ENCODE measurements around the gene SNX22.
"Not testable (repeated sequence)": the region's sequence is repeated elsewhere in the genome, so short reads cannot be mapped to it uniquely, and the experiment has no call there.

Gene SNX22

DNA sequence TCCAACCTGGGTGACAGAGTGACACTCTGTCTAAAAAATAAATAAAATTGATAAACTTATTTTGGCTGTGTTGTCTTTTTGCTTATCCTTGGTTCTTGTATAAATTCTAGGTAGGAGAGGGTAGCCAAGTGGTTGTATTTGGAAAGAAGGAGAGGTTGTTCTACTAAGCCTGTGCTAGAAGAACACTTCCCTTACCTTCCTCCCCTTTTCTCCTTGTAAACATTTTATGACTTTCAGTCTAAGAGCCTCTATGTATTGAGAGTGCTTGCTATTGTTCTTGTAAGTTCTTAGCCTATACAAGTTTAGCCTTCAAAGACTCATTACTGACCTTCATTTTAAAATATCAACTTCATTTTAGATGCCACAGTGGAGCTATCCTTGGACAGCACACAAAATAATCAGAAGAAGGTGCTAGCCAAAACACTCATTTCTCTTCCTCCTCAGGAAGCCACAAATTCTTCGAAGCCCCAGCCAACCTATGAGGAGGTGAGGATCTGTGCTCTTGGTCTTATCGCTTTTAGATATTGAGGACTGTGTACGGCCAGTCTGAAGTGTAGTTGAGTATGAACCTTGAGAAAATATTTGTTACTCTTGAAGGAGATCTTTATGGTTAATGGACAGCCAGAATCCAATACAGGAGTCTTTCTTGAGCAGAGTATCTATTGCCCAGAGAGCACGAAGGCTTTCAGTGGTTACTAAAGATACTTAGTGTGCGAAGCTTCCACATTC lies 33.6 kb upstream of the SNX22 start:
- H3K9me3 ChIP-seq (ENCODE audit: insufficient read depth, low read length), result no peaks in the 10 kb centered on the region
- no peaks in the 10 kb centered on the region for H4K20me1 ChIP-seq (ENCODE audit: insufficient read depth, low read length)
- H3K36me3 ChIP-seq (replicated peaks; ENCODE audit: low read depth, low read length), result peaks cover 51% of the 10 kb centered on the region
- H3K4me1 ChIP-seq (ENCODE audit: low read length), result no peaks in the 10 kb centered on the region
- TF ChIP-seq, protein P1, sequence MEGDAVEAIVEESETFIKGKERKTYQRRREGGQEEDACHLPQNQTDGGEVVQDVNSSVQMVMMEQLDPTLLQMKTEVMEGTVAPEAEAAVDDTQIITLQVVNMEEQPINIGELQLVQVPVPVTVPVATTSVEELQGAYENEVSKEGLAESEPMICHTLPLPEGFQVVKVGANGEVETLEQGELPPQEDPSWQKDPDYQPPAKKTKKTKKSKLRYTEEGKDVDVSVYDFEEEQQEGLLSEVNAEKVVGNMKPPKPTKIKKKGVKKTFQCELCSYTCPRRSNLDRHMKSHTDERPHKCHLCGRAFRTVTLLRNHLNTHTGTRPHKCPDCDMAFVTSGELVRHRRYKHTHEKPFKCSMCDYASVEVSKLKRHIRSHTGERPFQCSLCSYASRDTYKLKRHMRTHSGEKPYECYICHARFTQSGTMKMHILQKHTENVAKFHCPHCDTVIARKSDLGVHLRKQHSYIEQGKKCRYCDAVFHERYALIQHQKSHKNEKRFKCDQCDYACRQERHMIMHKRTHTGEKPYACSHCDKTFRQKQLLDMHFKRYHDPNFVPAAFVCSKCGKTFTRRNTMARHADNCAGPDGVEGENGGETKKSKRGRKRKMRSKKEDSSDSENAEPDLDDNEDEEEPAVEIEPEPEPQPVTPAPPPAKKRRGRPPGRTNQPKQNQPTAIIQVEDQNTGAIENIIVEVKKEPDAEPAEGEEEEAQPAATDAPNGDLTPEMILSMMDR (IDR thresholded peaks at IDR 0.05; ENCODE audit: low read depth, low read length), result no peak
- TF ChIP-seq EZH2phosphoT487 (IDR thresholded peaks at IDR 0.05; ENCODE audit: low read depth), result no peak
- no peaks in the 10 kb centered on the region for H3K79me2 ChIP-seq (ENCODE audit: low read length)
- H3K27me3 ChIP-seq (ENCODE audit: low read depth, low read length), result no peaks in the 10 kb centered on the region
- H2AFZ ChIP-seq (ENCODE audit: low read depth, low read length), result no peak overlapping the region
- no peak overlapping the region for H3K4me3 ChIP-seq (ENCODE audit: low read length)
- no peak overlapping the region for H3K9ac ChIP-seq (ENCODE audit: low read length)
- no peak overlapping the region for H3K4me2 ChIP-seq (ENCODE audit: low read length)
- no peak overlapping the region for H3K27ac ChIP-seq (ENCODE audit: low read length)

DNA sequence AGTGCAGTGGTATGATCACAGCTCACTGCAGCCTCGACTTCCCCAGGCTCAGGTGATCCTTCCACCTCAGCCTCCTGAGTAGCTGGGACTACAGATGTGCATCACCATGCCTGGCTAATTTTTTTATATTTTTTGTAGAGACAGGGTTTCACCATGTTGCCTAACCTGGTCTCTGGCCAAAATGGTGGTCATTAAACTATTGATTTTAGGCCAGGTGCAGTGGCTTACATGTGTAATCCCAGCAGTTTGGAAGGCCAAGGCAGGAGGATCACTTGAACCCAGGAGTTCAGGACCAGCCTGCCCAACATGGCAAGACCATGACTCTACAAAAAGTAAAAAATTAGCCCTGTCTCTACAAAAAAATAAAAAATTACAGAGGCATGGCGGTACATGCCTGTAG lies 31.2 kb upstream of the SNX22 start:
- H3K36me3 ChIP-seq (replicated peaks; ENCODE audit: low read depth, low read length), result peaks cover 50% of the 10 kb centered on the region
- not testable (repeated sequence) for H4K20me1 ChIP-seq (ENCODE audit: insufficient read depth, low read length)

DNA sequence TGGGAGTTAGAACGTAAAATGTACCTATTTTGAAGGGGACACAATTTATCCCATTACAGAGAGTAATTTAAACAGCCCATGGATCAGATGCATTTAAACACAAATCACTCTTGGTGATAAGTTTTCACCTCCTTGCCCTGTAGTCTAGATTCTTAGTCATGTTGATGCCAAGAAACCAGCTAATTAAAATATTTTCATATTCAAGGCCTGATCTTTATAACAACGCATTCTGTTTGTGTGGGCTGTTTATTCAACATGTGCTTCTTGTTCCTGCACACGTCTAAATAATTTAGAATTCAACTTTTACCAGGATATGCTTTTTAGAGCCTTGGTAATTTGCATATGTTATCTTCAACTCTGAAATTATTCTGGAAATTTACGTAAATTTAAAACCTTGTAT lies 29.9 kb upstream of the SNX22 start:
- Histone ChIP-seq H3K36me3 (replicated peaks; ENCODE audit: low read depth, low read length) (peaks cover 49% of the 10 kb centered on the region), H3K9me3 (ENCODE audit: insufficient read depth, low read length) (no peaks in the 10 kb centered on the region), H3K4me2 (ENCODE audit: low read length) (no peak overlapping the region), H3K9ac (ENCODE audit: low read length) (no peak overlapping the region), H4K20me1 (ENCODE audit: insufficient read depth, low read length) (no peaks in the 10 kb centered on the region), H3K27ac (ENCODE audit: low read length) (no peak overlapping the region), H3K4me1 (ENCODE audit: low read length) (no peaks in the 10 kb centered on the region), H3K27me3 (ENCODE audit: low read depth, low read length) (no peaks in the 10 kb centered on the region), H2AFZ (ENCODE audit: low read depth, low read length) (no peak overlapping the region), H3K79me2 (ENCODE audit: low read length) (no peaks in the 10 kb centered on the region), H3K4me3 (ENCODE audit: low read length) (no peak overlapping the region)
- no peak for TF ChIP-seq EZH2phosphoT487 (IDR thresholded peaks at IDR 0.05; ENCODE audit: low read depth)

More for the DNA sequence above, 31.2 kb upstream of the SNX22 start:
- H3K4me1 ChIP-seq (ENCODE audit: low read length); H3K79me2 ChIP-seq (ENCODE audit: low read length); H3K27me3 ChIP-seq (ENCODE audit: low read depth, low read length); H2AFZ ChIP-seq (ENCODE audit: low read depth, low read length); H3K4me2 ChIP-seq (ENCODE audit: low read length); H3K4me3 ChIP-seq (ENCODE audit: low read length); H3K9ac ChIP-seq (ENCODE audit: low read length); H3K9me3 ChIP-seq (ENCODE audit: insufficient read depth, low read length); H3K27ac ChIP-seq (ENCODE audit: low read length): not testable (repeated sequence)

DNA sequence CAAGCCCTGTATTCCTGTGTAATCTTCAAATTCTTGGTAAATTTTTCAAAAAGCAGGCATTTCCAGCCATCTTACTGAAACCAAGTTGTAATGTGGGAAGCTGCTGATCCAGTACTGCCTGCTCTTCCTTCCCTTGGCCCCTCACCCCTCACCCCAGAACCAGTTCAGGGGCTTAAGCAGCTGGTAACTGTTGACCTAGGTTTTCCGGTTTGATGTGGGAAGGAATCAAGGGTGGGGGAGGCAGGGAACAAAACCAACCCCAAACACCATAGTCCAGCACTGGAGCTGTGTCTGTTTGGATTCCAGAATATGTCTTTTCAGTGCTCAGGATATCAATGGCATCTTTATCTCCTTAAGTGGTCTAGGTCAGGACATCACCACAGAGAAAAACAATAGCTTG lies 29.1 kb upstream of the SNX22 start:
- H3K4me1 ChIP-seq (ENCODE audit: low read length), result no peaks in the 10 kb centered on the region
- no peak overlapping the region for H3K4me2 ChIP-seq (ENCODE audit: low read length)
- no peak overlapping the region for H3K9ac ChIP-seq (ENCODE audit: low read length)
- no peaks in the 10 kb centered on the region for H3K27me3 ChIP-seq (ENCODE audit: low read depth, low read length)
- H4K20me1 ChIP-seq (ENCODE audit: insufficient read depth, low read length), result no peaks in the 10 kb centered on the region
- no peaks in the 10 kb centered on the region for H3K9me3 ChIP-seq (ENCODE audit: insufficient read depth, low read length)
- no peaks in the 10 kb centered on the region for H3K79me2 ChIP-seq (ENCODE audit: low read length)
- TF ChIP-seq, protein P1 (IDR thresholded peaks at IDR 0.05; ENCODE audit: low read depth, low read length), result no peak
- no peak for TF ChIP-seq EZH2phosphoT487 (IDR thresholded peaks at IDR 0.05; ENCODE audit: low read depth)
- no peak overlapping the region for H3K27ac ChIP-seq (ENCODE audit: low read length)
- peaks cover 50% of the 10 kb centered on the region for H3K36me3 ChIP-seq (replicated peaks; ENCODE audit: low read depth, low read length)
- H2AFZ ChIP-seq (ENCODE audit: low read depth, low read length), result no peak overlapping the region
- H3K4me3 ChIP-seq (ENCODE audit: low read length), result no peak overlapping the region

DNA sequence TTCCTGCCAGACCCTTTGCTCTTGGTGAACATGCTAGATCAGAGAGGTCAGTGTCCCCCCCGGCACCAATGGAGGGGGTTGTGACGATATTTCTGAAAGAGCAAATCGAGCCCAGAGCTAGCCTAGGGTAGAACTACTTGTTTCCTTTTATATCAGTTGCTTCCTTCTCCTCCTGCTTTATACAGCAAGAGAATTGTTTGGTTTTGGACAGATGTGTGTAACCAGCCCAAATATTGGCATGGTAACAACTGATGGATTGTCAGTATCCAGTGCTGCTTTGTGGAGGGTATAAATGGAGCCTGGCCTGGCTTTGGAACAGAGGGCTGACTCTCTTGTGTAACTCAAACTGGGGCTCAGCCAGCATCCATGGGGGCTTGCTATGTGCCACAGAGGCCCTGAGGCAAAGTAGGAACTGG lies 28.6 kb upstream of the SNX22 start:
- H3K27me3 ChIP-seq (ENCODE audit: low read depth, low read length), result no peaks in the 10 kb centered on the region
- no peaks in the 10 kb centered on the region for H4K20me1 ChIP-seq (ENCODE audit: insufficient read depth, low read length)
- peaks cover 55% of the 10 kb centered on the region for H3K36me3 ChIP-seq (replicated peaks; ENCODE audit: low read depth, low read length)
- H3K27ac ChIP-seq (ENCODE audit: low read length), result no peak overlapping the region
- H3K9me3 ChIP-seq (ENCODE audit: insufficient read depth, low read length), result no peaks in the 10 kb centered on the region
- no peaks in the 10 kb centered on the region for H3K79me2 ChIP-seq (ENCODE audit: low read length)
- H3K4me1 ChIP-seq (ENCODE audit: low read length), result no peaks in the 10 kb centered on the region
- no peak overlapping the region for H2AFZ ChIP-seq (ENCODE audit: low read depth, low read length)
- no peak overlapping the region for H3K9ac ChIP-seq (ENCODE audit: low read length)
- no peak overlapping the region for H3K4me3 ChIP-seq (ENCODE audit: low read length)
- no peak overlapping the region for H3K4me2 ChIP-seq (ENCODE audit: low read length)
- no peak for TF ChIP-seq EZH2phosphoT487 (IDR thresholded peaks at IDR 0.05; ENCODE audit: low read depth)
